WTC11 (cell line): ENCODE measurements around the gene GABBR1. TPM values are rescaled to one million over a fixed set of nuclear protein-coding genes. Genes with fewer than 3 reads are reported as not detected.

ENCODE experiments used
- ATAC-seq: fragments of 200-7000 bp; cut with Tn5 transposase; 2 replicates; pipeline ENCODE4 v1.10.0; 2021; ENCODE audit warnings: mild to moderate bottlenecking, moderate library complexity
- CTCF ChIA-PET: fragments of 300-600 bp; sonication (Branson Sonifier 250); formaldehyde crosslinking; loops from one replicate; lab custom pipeline; 2021; ENCODE audit warnings: antibody characterized with exemption; lab: Charles Lee
- POLR2A ChIA-PET: fragments of 350-600 bp; sonication (Branson Sonifier 250); formaldehyde crosslinking; loops from one replicate; lab custom pipeline; 2021; ENCODE audit warnings: antibody characterized with exemption; lab: Charles Lee
- DNase-seq: peaks from one replicate; pipeline ENCODE4 v3.0.0; 2021; ENCODE audit warnings: low spot score
- H3K27ac Mint-ChIP-seq: 2 replicates; pipeline ENCODE4 v1.8.0; 2021; ENCODE audit warnings: mixed read lengths
- H3K27me3 Mint-ChIP-seq: 2 replicates; pipeline ENCODE4 v1.8.0; 2021; ENCODE audit warnings: low read depth, mild to moderate bottlenecking, moderate library complexity, mixed read lengths
- H3K36me3 Mint-ChIP-seq: 2 replicates; pipeline ENCODE4 v1.8.0; 2021; ENCODE audit warnings: mixed read lengths
- H3K4me1 Mint-ChIP-seq: 2 replicates; pipeline ENCODE4 v1.8.0; 2022; ENCODE audit warnings: mixed read lengths
- H3K4me3 Mint-ChIP-seq: 2 replicates; pipeline ENCODE4 v1.8.0; 2021; ENCODE audit warnings: mild to moderate bottlenecking, moderate library complexity, mixed read lengths
- H3K9me3 Mint-ChIP-seq: 2 replicates; pipeline ENCODE4 v1.8.0; 2021; ENCODE audit warnings: mixed read lengths
- AFF4 ChIP-seq: sonication (generic); formaldehyde crosslinking; IDR thresholded peaks from 2 replicates; pipeline ENCODE4 v1.8.1; 2023; ENCODE audit warnings: mild to moderate bottlenecking, missing genetic modification reagents, borderline replicate concordance
- CTCF ChIP-seq: fragments of 200-600 bp; IDR thresholded peaks from 2 replicates; pipeline ENCODE4 v1.8.0; 2022; ENCODE audit warnings: antibody characterized with exemption
- ETV6 ChIP-seq: sonication (generic); formaldehyde crosslinking; IDR thresholded peaks from 2 replicates; pipeline ENCODE4 v1.8.1; 2022; ENCODE audit warnings: mild to moderate bottlenecking, missing genetic modification reagents
- GRHL2 ChIP-seq: fragments of 250-450 bp; sonication (Bioruptor Pico); IDR thresholded peaks from 2 replicates; pipeline ENCODE4 v1.8.0; 2022; ENCODE audit warnings: mild to moderate bottlenecking, moderate library complexity; ENCODE audit not compliant: insufficient replicate concordance, severe bottlenecking
- KAT7 ChIP-seq: sonication (generic); formaldehyde crosslinking; IDR thresholded peaks from 2 replicates; pipeline ENCODE4 v1.8.1; 2023; ENCODE audit warnings: missing genetic modification reagents, mild to moderate bottlenecking, borderline replicate concordance
- MYBL2 ChIP-seq: sonication (generic); formaldehyde crosslinking; IDR thresholded peaks from 2 replicates; pipeline ENCODE4 v1.8.1; 2023; ENCODE audit warnings: mild to moderate bottlenecking, moderate library complexity, missing genetic modification reagents
- NFATC4 ChIP-seq: fragments of 250-450 bp; sonication (Bioruptor Pico); IDR thresholded peaks from 2 replicates; pipeline ENCODE4 v1.9.0; 2021; ENCODE audit warnings: mild to moderate bottlenecking
- USF1 ChIP-seq: sonication (generic); formaldehyde crosslinking; IDR thresholded peaks from 2 replicates; pipeline ENCODE4 v1.8.0; 2022; ENCODE audit warnings: mild to moderate bottlenecking, missing genetic modification reagents
- ZNF263 ChIP-seq: sonication (generic); formaldehyde crosslinking; IDR thresholded peaks from 2 replicates; pipeline ENCODE4 v1.8.1; 2022; ENCODE audit warnings: low read depth, mild to moderate bottlenecking, moderate library complexity, missing genetic modification reagents
- ZNF423 ChIP-seq: fragments of 250-450 bp; sonication (Bioruptor Pico); IDR thresholded peaks from 2 replicates; pipeline ENCODE4 v2.1.2; 2022; ENCODE audit warnings: mild to moderate bottlenecking, moderate library complexity
- ZNF532 ChIP-seq: fragments of 250-450 bp; sonication (Bioruptor Pico); IDR thresholded peaks from 2 replicates; pipeline ENCODE4 v1.9.0; 2021; ENCODE audit warnings: mild to moderate bottlenecking, borderline replicate concordance
- ZNF671 ChIP-seq: fragments of 250-450 bp; sonication (Bioruptor Pico); IDR thresholded peaks from 2 replicates; pipeline ENCODE4 v1.8.0; 2021; ENCODE audit warnings: mild to moderate bottlenecking
- total RNA-seq: library from RNA; stranded (reverse); gene quantifications from 3 replicates; pipeline ENCODE4 v1.2.3, GENCODE V29; 2021

The GABBR1 gene
- total RNA-seq, 1 experiment from 2014 or later: 107 TPM

GRCh38 chr6:29628419-29629281 lies 4.3 kb downstream of the GABBR1 start (continued):
- TF ChIP-seq AFF4 (no peak), ZNF532 (CRISPR knock-in tag) (no peak)

GRCh38 chr6:29627755-29628418 lies 5.1 kb downstream of the GABBR1 start:
- peak; percentile 69 for TF ChIP-seq KAT7
- no peak for TF ChIP-seq CTCF
- 0 out of 2 replicates have a peak, but pooled peaks have one; percentile 32 for TF ChIP-seq MYBL2 (CRISPR knock-in tag)
- TF ChIP-seq ZNF263 (CRISPR knock-in tag): no peak
- TF ChIP-seq ZNF423 (CRISPR knock-in tag): no peak
- no peak for TF ChIP-seq GRHL2 (CRISPR knock-in tag)
- TF ChIP-seq ZNF671: no peak
- TF ChIP-seq NFATC4 (CRISPR knock-in tag): no peak
- TF ChIP-seq ETV6 (CRISPR knock-in tag): 0 out of 2 replicates have a peak, but pooled peaks have one; percentile 17
- no peak for TF ChIP-seq USF1 (CRISPR knock-in tag)
- peak; percentile 10 for ATAC-seq
- H3K36me3 Mint-ChIP-seq: peaks cover 13% of the 10 kb centered on the region
- ChIA-PET CTCF (interaction anchor here (0.9 to 6.4 kb wide), 13 partner anchors 10 to 207 kb away, joined by 3 to 63 read pairs (median 6); no protein-coding TSS in a partner anchor), POLR2A (interaction anchor here (0.8 to 0.9 kb wide), 2 partner anchors 26 to 68 kb away, joined by 3 read pairs; no protein-coding TSS in a partner anchor)
- H3K9me3 Mint-ChIP-seq: no peaks in the 10 kb centered on the region
- DNase-seq: peak; percentile 85
- peak overlapping the region; percentile 93 for H3K27ac Mint-ChIP-seq
- H3K27me3 Mint-ChIP-seq: no peaks in the 10 kb centered on the region
- H3K4me1 Mint-ChIP-seq: peaks cover 76% of the 10 kb centered on the region
- H3K4me3 Mint-ChIP-seq: peak overlapping the region; percentile 87
